CD14-positive monocyte (primary cell): ENCODE results near the gene GAK. TPM values are rescaled to one million over a fixed set of nuclear protein-coding genes. Genes with fewer than 3 reads are reported as not detected.

Experiments used
- DNase-seq, 3 donors: peaks; one replicate each; pipeline ENCODE4 v3.0.0-alpha.2; 2011 to 2022
- H2AFZ ChIP-seq: 2 replicates; pipeline ENCODE4 v1.6.0; 2012; ENCODE audit warnings: mild to moderate bottlenecking, low read depth, low read length, inconsistent platforms; ENCODE audit not compliant: insufficient read depth, poor library complexity, severe bottlenecking
- H3K27ac ChIP-seq, 2 donors: 1 replicate in 1 of 2; 2 replicates in 1 of 2; pipeline ENCODE4 v1.5.1; 2012 to 2013; ENCODE audit warnings: low read length in 2 of 2, control low read depth in 1 of 2, inconsistent platforms in 1 of 2, low read depth in 1 of 2, mild to moderate bottlenecking in 1 of 2
- H3K27me3 ChIP-seq, 2 donors: one replicate each; pipeline versions ENCODE4 v1.6.0 to v1.6.1; 2011 to 2013; ENCODE audit warnings: low read length in 2 of 2; ENCODE audit not compliant: control insufficient read depth in 2 of 2, insufficient read depth in 2 of 2
- H3K36me3 ChIP-seq, 2 donors: replicated peaks in 1 of 2; 1 replicate in 1 of 2; 2 replicates in 1 of 2; pipeline versions ENCODE4 v1.5.1 to v1.6.1; 2012 to 2013; ENCODE audit warnings: low read length in 2 of 2, control low read depth in 1 of 2, inconsistent platforms in 1 of 2, mild to moderate bottlenecking in 1 of 2; ENCODE audit not compliant: insufficient read depth in 2 of 2, control insufficient read depth in 1 of 2
- H3K4me1 ChIP-seq, 2 donors: 1 replicate in 1 of 2; 2 replicates in 1 of 2; pipeline versions ENCODE4 v1.5.1 to v1.6.1; 2012 to 2013; ENCODE audit warnings: low read length in 2 of 2, control low read depth in 1 of 2, inconsistent platforms in 1 of 2, mild to moderate bottlenecking in 1 of 2, moderate library complexity in 1 of 2; ENCODE audit not compliant: insufficient read depth in 2 of 2, control insufficient read depth in 1 of 2
- H3K4me2 ChIP-seq: replicated peaks from 2 replicates; pipeline ENCODE3; 2012; ENCODE audit warnings: low read length, moderate library complexity, mild to moderate bottlenecking; ENCODE audit not compliant: poor library complexity, severe bottlenecking; ENCODE audit errors: extremely low read depth
- H3K4me3 ChIP-seq, 3 experiments: fragments of 200-600 bp in 1 of 3; sonication (generic) in 1 of 3; replicated peaks in 1 of 3; 1 replicate in 2 of 3; 2 replicates in 1 of 3; pipeline ENCODE4 v1.5.1; 2011 to 2013; ENCODE audit warnings: low read length in 3 of 3, mild to moderate bottlenecking in 3 of 3, control low read depth in 2 of 3, low read depth in 2 of 3, inconsistent platforms in 1 of 3, moderate library complexity in 1 of 3
- H3K79me2 ChIP-seq: 2 replicates; pipeline ENCODE4 v1.6.0; 2012; ENCODE audit warnings: mild to moderate bottlenecking, control low read depth, inconsistent platforms, low read length, moderate library complexity; ENCODE audit not compliant: insufficient read depth
- H3K9ac ChIP-seq: 2 replicates; pipeline ENCODE4 v1.6.0; 2017; ENCODE audit warnings: low read length, mild to moderate bottlenecking; ENCODE audit not compliant: insufficient read depth, poor library complexity, severe bottlenecking
- H3K9me3 ChIP-seq, 2 donors: replicated peaks in 1 of 2; 1 replicate in 1 of 2; 2 replicates in 1 of 2; pipeline versions ENCODE4 v1.5.1 to v1.6.1; 2012 to 2013; ENCODE audit warnings: low read length in 2 of 2, control low read depth in 1 of 2; ENCODE audit not compliant: control insufficient read depth in 1 of 2, insufficient read depth in 1 of 2
- H4K20me1 ChIP-seq: 2 replicates; pipeline ENCODE4 v1.6.0; 2012; ENCODE audit warnings: mild to moderate bottlenecking, low read length, control low read depth, moderate library complexity; ENCODE audit not compliant: insufficient read depth
- H3K27ac Mint-ChIP-seq, 7 donors: one replicate each; pipeline ENCODE4 v1.8.0; 2020; ENCODE audit warnings: mild to moderate bottlenecking in 7 of 7, mixed read lengths in 7 of 7, moderate library complexity in 6 of 7, inconsistent platforms in 2 of 7
- H3K27me3 Mint-ChIP-seq, 3 donors: one replicate each; pipeline ENCODE4 v1.8.0; 2021 to 2022; ENCODE audit warnings: low read depth in 3 of 3, mild to moderate bottlenecking in 3 of 3, mixed read lengths in 3 of 3, moderate library complexity in 3 of 3, inconsistent platforms in 1 of 3
- H3K36me3 Mint-ChIP-seq, 2 donors: one replicate each; pipeline ENCODE4 v1.8.0; 2020; ENCODE audit warnings: mixed read lengths in 2 of 2, inconsistent platforms in 1 of 2, mild to moderate bottlenecking in 1 of 2
- H3K4me1 Mint-ChIP-seq: one replicate; pipeline ENCODE4 v1.8.0; 2020; ENCODE audit warnings: mild to moderate bottlenecking, mixed read lengths
- H3K4me3 Mint-ChIP-seq, 2 donors: one replicate each; pipeline ENCODE4 v1.8.0; 2020; ENCODE audit warnings: mild to moderate bottlenecking in 2 of 2, mixed read lengths in 2 of 2, moderate library complexity in 1 of 2
- H3K9me3 Mint-ChIP-seq, 7 donors: one replicate each; pipeline ENCODE4 v1.8.0; 2020 to 2022; ENCODE audit warnings: mixed read lengths in 7 of 7, mild to moderate bottlenecking in 6 of 7, moderate library complexity in 6 of 7, inconsistent platforms in 2 of 7
- WGBS: methylation state at CpG from one replicate; pipeline ENCODE4 v1.1.5; 2013; ENCODE audit warnings: missing lambda C conversion rate; ENCODE audit not compliant: insufficient coverage; 5-methylcytosine and 5-hydroxymethylcytosine counted together
- intact Hi-C, 2 donors: fragments of 100-400 bp; cut with micrococcal nuclease; formaldehyde crosslinking; loops; one replicate each; pipeline versions ENCODE4 v1.15.0 to v1.15.1; 2023
- polyA plus RNA-seq, 3 donors: library from polyadenylated mRNA; depleted of rRNA in 1 of 3; unstranded in 2 of 3; stranded (reverse) in 1 of 3; fragments of 300-500 nt in 2 of 3; fragments of >200 nt in 1 of 3; fragmentation: Illumina TruSeq in 2 of 3; gene quantifications; 1 replicate in 2 of 3; 2 replicates in 1 of 3; pipeline ENCODE4 v1.2.3, GENCODE V29; 2012 to 2021
- TF ChIP-seq, protein P1 (sequence below): fragments of 200-600 bp; IDR thresholded peaks from one replicate; pipeline ENCODE4 v1.8.0; 2022; ENCODE audit warnings: antibody characterized with exemption, mild to moderate bottlenecking

GAK gene
- polyA plus RNA-seq, 3 donors = 40.3 to 88.7 (median 54.9) TPM

DNA sequence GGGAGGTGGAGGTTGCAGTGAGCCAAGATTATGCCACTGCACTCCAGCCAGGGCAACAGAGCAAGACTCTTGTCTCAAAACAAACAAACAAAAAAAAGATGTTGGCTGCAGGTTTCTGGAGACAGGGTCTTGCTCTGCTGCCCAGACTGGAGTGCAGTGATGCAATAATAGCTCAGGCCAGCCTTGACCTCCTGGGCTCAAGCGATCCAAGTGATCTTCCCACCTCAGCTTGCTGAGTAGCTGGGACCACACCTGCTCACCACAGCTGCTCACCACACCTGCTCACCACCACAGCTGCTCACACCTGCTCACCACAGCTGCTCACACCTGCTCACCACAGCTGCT, 76.3 kb downstream of the GAK start:
- Histone ChIP-seq H2AFZ (no peak overlapping the region), H3K4me1 (no peaks in the 10 kb centered on the region), H3K27ac (no peak overlapping the region), H3K9me3 (no peaks in the 10 kb centered on the region), H3K4me3 (no peak overlapping the region), H3K79me2 (no peaks in the 10 kb centered on the region), H4K20me1 (peaks cover 35% of the 10 kb centered on the region), H3K9ac (no peak overlapping the region), H3K4me2 (no peak overlapping the region), H3K27me3 (no peaks in the 10 kb centered on the region), H3K36me3 (peaks cover 85 to 96% of the 10 kb centered on the region in 2 donors)
- Mint-ChIP-seq H3K36me3 (peaks cover 85 to 99% of the 10 kb centered on the region in 2 donors), H3K27ac (peak overlapping the region in 2 of 7 donors; percentile 63 to 76), H3K4me3 (no peak overlapping the region), H3K4me1 (no peaks in the 10 kb centered on the region), H3K27me3 (no peaks in the 10 kb centered on the region), H3K9me3 (peaks cover 0 to 6% (median 0%) of the 10 kb centered on the region in 7 donors)
- TF ChIP-seq, protein P1, sequence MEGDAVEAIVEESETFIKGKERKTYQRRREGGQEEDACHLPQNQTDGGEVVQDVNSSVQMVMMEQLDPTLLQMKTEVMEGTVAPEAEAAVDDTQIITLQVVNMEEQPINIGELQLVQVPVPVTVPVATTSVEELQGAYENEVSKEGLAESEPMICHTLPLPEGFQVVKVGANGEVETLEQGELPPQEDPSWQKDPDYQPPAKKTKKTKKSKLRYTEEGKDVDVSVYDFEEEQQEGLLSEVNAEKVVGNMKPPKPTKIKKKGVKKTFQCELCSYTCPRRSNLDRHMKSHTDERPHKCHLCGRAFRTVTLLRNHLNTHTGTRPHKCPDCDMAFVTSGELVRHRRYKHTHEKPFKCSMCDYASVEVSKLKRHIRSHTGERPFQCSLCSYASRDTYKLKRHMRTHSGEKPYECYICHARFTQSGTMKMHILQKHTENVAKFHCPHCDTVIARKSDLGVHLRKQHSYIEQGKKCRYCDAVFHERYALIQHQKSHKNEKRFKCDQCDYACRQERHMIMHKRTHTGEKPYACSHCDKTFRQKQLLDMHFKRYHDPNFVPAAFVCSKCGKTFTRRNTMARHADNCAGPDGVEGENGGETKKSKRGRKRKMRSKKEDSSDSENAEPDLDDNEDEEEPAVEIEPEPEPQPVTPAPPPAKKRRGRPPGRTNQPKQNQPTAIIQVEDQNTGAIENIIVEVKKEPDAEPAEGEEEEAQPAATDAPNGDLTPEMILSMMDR = no peak
- WGBS = 100% methylated on average over 1 of the region's 1 CpG
- DNase-seq = no peak
- intact Hi-C loops = no loop called here

DNA sequence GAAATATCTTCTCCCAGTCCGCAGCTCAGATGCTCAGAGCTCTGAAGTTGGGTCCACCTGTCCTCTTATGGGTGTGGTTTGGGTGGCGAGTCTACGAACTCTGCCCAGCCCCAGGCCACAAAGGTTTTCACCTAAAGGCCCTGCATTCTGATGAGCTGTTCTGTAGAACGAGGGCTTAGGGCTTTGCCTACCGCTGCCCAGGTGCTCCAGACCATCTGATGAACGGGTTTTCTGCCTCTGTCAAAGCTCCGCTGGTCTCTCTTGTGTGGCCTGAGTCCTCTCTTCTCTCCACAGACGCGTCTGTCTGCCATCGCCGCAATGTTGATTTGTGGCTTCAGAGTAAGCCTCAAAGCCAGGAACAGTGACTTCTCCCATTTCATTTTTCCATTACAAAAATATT, 77.8 kb downstream of the GAK start:
- Mint-ChIP-seq H3K27ac (no peak overlapping the region), H3K27me3 (no peaks in the 10 kb centered on the region), H3K4me1 (no peaks in the 10 kb centered on the region), H3K4me3 (no peak overlapping the region), H3K36me3 (peaks cover 81 to 97% of the 10 kb centered on the region in 2 donors), H3K9me3 (peaks cover 0 to 6% (median 2%) of the 10 kb centered on the region in 7 donors)
- no peaks in the 10 kb centered on the region for H3K27me3 ChIP-seq
- H3K4me2 ChIP-seq = no peak overlapping the region
- H3K79me2 ChIP-seq = no peaks in the 10 kb centered on the region
- peaks cover 0 to 2% of the 10 kb centered on the region in 2 donors for H3K9me3 ChIP-seq
- no peak overlapping the region for H3K9ac ChIP-seq
- peaks cover 84 to 94% of the 10 kb centered on the region in 2 donors for H3K36me3 ChIP-seq
- 100% methylated on average over 10 of the region's 11 CpGs for WGBS
- no peaks in the 10 kb centered on the region for H3K4me1 ChIP-seq
- intact Hi-C loops = no loop called here
- no peak overlapping the region for H3K4me3 ChIP-seq
- peaks cover 20% of the 10 kb centered on the region for H4K20me1 ChIP-seq
- H3K27ac ChIP-seq = no peak overlapping the region
- TF ChIP-seq, protein P1 = no peak
- no peak overlapping the region for H2AFZ ChIP-seq
- DNase-seq = no peak
